Stomach (tissue), 4 donors: Measurements from ENCODE around the gene RASIP1.

Experiments used
- CTCF ChIP-seq, 7 experiments: fragments of 450-650 bp in 4 of 7; fragments of 200-600 bp in 3 of 7; sonication (generic) in 3 of 7; IDR thresholded peaks; one replicate each; pipeline ENCODE4 v1.5.1; 2016 to 2019; ENCODE audit warnings: antibody characterized with exemption in 7 of 7, control low read depth in 2 of 7, mild to moderate bottlenecking in 1 of 7
- EP300 ChIP-seq: sonication (generic); formaldehyde crosslinking; IDR thresholded peaks from one replicate; pipeline ENCODE4 v1.6.1; 2017; ENCODE audit warnings: antibody characterized with exemption
- POLR2A ChIP-seq, 4 donors: fragments of 450-650 bp; IDR thresholded peaks; one replicate each; pipeline ENCODE4 v1.6.1; 2016; ENCODE audit warnings: antibody characterized with exemption in 4 of 4, control low read depth in 2 of 4, mild to moderate bottlenecking in 1 of 4, moderate library complexity in 1 of 4
- POLR2AphosphoS5 ChIP-seq, 3 donors: sonication (generic); formaldehyde crosslinking; IDR thresholded peaks; one replicate each; pipeline ENCODE4 v1.6.1; 2016; ENCODE audit warnings: antibody characterized with exemption in 3 of 3

GRCh38 chr19:48739404-48740163, 826 bp downstream of the RASIP1 start:
- TF ChIP-seq POLR2AphosphoS5 (IDR thresholded peaks at IDR 0.05) (no peak), CTCF (IDR thresholded peaks at IDR 0.05) (no peak), POLR2A (IDR thresholded peaks at IDR 0.05) (no peak), EP300 (no peak)
